ENCODE data around the gene GNAZ.
"Not testable (repeated sequence)": the region's sequence is repeated elsewhere in the genome, so short reads cannot be mapped to it uniquely, and the experiment has no call there.

Gene GNAZ

GRCh38 chr22:23045461-23045860 is 24.9 kb upstream of the GNAZ start:
- no peak for DNase-seq

DNA sequence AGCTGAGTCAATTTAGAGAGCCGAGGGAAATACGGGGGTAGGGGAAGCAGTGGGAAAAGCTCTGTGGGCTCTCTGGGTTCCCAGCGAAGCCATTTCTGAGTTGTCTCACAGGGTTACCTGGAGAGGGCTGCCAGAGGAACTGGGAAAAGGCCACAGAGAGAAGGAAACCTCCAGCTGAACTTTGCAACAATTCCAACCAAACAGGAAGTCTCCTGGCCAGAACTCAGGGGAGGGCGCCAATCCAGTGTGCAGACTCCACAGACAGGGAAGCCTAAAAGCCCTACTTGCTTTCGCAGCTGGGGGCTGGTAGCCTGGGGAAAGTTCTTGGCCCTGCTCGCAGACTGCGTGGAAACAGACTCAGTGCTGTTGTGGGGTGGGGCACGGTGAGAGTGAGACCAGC is 23.1 kb upstream of the GNAZ start:
- no peak for DNase-seq

GRCh38 chr22:23047742-23048141 is 22.6 kb upstream of the GNAZ start:
- DNase-seq, result no peak

GRCh38 chr22:23050546-23050945 is 19.8 kb upstream of the GNAZ start:
- not testable (repeated sequence) for DNase-seq

DNA sequence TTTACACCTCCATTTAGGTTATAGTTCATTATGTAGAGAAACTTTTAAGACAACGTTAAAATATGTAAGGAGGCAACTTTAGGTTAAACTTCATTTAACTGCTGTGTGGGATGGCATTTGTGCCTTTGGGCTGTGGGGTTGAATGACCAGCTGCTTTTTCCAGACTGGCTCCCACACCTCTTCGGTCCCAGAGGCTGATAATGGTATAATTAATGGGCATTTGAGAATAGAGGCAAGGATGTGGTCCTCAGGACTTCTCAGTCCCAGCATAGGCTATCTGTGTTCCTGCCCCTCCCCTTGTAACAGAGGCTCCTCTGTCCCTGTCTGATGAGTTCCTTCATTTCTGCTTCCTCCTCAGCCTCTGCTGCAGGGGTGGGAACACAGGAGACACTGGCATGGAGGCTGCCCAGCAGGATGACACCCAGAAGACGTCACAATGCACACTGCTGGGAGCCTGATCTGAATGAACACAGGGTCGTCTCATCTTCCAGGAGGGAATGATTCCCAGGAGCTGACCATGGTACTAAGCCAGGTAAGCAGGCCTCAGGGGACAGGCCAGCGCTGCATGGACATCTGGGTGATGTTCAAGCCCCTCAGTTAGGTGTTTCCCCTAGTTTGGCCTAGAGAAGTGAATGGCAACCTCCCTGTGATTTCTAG is 17.1 kb upstream of the GNAZ start:
- no peak for DNase-seq

DNA sequence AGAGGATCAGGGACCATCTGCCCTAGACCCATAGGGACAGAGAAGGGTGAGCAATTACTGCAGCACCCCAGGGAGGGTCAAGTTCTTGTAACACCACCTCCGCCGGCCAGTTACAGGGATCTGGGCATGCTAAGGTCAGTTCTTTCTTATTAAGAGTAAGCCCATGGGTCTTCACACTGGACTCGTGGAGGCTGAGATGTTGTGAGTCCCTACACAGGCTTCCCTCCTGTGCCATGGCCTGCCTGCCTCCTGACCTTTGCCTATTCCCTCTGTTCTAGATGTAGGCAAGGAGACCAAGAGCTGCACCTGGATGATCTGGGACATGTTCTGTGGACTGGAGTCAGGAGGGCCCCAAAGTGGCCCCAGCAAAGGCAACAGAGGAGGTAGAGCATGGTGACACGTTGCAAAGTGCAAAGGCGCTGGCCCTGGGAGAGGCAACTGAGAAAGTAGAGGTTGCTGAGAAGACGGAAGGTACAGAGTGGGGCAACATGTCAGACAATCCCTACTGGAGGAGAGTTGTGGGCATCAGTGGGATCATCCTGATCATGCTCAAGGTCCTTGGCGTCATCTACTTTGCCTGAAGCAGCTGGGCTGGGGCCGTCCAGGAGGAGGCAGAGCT is 16.3 kb upstream of the GNAZ start:
- no peak for DNase-seq

DNA sequence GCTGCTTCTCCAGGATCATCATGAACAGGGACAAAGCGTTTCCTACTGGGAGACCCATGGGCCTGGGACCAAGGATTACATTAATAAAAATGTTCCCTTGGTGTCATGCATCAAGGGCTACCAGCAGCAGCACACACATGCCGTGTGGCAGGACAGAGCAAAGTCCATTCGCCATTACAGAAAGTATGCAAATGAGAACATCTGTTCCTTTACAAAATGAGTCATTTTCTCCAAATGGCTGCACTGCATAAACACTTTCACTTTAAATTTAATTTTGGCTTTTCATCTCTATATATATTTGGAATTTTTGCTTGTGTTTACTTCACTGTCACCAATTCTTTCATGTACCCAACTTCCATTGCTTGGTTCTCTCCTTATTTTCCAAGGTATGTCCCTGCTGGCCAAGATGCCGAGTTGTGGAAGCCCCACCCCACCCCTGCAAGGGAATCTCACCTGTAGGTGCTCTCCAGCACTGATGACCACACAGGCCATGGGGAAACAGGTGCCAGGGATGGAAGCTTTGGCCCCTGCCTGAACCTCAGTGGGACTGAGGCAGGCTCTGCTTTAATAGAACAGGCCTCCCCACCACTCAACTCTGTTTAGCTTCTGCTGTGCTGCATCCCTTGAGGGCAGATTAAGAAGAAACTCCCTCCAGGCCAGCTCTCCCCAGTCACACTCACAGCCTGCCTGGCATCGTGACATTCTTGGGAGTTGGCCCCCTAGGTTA is 15.6 kb upstream of the GNAZ start:
- DNase-seq, result no peak

- no peak for DNase-seq
Measured at GRCh38 chr22:23055449-23056179, 14.7 kb upstream of the GNAZ start.

DNA sequence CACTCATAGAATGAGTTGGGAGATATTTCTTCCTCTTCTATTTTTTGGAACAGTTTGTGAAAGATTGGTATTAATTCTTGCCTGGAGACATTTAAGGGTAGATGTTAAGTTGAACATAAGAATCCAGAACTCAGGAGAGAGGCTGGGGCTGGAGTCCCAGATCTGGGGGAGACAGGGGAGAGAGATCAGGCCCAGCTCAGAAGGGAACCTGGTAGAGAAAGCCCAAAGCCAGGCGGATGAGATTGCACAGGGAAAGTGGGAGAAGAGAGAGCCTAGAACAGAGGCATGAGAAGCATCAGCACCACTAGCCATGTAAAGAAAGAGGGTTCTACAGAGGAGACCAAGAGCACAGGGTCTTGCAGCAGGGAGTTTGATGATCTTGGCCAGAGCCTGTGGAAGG is 13.0 kb upstream of the GNAZ start:
- no peak for DNase-seq

GRCh38 chr22:23058063-23058462 is 12.3 kb upstream of the GNAZ start:
- DNase-seq, result no peak

DNA sequence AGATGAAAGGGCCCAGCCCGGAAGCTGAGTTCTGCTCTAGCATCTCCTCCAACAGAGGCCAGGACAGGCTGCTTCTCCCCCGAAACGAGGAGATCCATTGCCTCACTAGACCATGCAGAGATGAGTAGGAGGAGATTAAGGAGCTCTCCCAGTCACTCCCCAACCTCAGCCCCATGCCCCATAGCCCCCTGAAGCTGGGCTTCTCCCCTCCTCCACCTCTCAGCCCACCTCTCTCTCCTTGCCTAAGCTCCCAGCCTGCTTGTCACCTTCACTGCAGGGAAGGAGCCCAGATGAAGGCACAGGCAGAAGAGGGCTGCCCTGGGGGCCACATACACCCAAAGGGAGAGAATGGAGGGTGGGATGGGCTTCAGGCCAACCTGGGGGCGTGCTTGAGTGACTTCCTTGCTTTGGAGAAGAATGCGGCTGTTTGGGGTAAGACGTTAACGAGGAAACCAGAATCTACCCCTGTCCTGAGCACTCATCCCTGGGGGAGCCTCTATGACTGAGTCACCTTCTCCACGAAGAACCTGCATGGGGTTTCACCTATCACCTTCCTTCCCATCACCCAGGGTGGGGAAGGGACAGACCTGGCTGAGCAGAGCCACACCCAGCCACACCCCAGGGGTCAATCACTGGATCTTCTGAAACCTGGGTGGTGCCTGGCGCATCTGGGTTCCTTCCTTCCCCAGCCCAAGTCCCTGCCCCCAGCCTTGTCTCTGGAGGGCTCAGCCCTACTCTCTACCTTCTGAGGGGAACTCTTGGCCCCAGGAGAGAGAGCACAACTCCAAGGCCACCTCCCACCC is 11.6 kb upstream of the GNAZ start:
- DNase-seq, result no peak

- no peak for DNase-seq
Measured at GRCh38 chr22:23059284-23059948, 10.9 kb upstream of the GNAZ start.

DNA sequence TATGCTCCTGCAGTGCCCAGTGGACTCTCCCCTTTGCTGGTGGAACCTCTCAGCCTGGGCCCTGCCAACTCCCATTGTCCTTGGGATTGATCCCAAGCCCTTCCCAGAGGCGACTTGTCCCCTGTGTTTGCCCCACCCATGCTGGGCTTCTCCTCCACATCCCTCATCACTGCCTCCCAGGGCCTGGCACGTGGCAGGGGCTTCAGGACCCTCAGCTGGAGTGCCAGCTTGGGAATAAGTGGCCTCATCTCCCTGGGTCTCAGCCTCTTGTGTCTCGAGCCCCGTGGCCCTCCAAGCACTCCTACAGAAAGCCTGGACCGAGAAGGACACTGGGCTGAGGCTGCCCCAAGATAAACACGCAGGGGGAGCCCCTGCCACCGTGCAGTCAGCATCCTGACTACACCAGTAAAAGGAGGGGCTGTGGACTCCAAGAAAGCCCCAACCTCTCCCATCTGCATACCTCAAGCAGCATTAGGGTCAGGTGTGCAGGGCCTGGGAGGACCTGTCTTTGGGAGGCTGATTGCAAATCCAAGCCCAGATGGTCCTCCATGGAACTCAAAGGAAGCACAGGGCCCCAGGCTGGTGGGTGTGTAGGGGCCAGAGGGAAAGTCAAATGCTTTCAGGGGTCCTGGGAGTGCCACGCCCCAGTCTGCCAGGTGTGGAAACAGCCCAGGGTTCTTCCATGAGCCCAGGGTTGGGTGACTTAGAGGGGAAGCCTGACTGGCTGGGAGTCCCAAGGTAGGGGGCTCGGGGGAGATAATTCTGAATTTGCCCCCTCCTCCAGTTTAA is 9.5 kb upstream of the GNAZ start:
- DNase-seq, result no peak

- DNase-seq, result no peak
Measured at GRCh38 chr22:23061471-23062280, 8.6 kb upstream of the GNAZ start.

GRCh38 chr22:23062616-23063538 is 7.4 kb upstream of the GNAZ start:
- no peak for DNase-seq

DNA sequence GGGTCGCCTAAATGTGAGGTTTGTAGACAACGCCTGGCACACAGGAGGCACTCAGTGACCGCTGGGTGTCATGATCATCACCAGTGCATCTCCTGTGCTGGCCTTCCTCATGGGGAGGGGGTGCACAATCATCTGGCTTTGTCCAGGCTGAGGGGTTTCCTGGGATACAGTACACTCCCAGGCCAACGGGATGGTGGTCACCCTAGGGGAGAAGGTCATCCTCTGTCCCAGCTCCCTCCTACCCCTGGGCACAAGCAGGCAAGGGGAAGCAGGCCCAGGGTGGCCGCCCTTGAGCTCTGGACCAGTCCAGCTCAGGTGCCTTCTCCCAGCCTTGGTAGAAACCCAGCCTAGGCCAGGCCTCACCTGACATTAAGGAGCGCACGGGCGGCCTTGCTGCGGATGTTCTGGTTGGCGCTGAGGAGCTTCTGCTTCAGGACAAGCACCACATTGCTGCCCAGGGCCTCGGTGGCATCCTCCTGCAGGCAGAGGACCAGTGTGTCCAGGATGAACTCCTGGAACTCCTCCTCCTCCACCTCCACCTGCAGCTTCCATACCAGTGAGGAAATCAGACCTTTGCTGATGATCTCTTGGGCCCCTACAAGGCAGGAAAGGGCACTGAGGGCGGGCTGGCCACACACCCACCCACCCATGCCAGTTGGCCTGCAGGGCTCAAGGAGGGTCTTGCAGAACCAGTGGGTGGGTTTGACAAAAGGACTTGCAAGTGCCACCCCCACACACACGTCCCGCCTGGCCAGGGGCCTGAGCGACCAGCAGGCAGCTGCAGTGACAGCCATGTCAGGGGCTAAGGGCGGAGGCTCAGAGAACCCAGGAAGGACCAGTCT is 6.6 kb upstream of the GNAZ start:
- no peak for DNase-seq

DNA sequence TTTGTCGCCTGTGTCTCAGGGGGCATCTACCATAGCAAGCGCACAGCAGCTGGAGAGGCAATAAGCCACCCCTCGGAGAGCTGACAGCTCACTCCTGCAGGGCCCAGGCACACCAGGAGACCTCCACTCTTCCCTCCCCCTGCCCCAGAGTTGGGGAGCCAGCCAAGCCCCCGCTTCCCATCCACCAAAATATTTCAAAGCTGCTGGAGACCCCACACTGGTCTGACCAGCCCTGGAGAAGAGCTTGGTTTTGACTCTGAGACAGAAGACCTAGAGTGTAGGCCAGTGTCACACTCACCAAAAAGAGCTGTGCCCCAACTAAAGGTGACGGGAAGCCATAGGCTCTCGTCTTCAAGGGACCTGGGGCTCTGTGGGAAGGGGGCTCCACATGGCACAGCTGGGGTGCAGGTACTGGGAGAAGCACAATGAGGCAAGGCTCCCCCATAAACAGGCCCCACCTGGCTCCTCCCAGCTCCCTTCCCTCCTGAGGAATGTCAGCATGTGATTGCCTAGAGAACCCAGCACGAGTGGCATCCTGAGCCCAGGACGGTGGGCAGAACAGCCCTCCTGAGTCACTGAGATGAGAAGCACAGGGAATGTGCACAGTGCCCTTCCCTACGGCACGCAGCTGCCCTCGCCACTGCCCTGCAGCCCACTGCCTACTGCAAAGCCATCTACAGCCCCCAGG is 5.8 kb upstream of the GNAZ start:
- DNase-seq, result no peak

DNA sequence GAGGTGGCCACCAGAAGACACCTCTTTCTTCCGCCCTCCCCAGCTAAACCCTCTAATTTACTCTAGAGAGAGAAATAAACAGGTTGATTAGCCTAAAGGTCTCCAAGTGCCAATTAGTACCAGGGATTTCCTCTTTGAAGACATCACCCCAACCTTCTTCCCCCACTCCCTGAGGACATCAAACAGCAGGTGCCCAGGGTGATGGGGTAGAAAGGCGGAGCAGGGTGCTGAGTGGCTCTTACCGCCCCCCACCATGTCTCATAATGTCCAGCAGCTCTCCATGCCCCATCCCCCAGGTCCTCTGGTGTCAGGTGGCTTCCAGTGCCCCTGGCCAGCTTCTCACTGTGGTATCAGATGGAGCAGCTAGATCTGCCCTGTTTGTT is 5.3 kb upstream of the GNAZ start:
- DNase-seq, result no peak
